ENCODE data around the gene MVB12A. TPM values are rescaled to one million over a fixed set of nuclear protein-coding genes. Genes with fewer than 3 reads are reported as not detected.

The MVB12A gene
- total and polyA plus RNA-seq, 9 of the 15 experiments (the other 6 are each of a cell fraction or from before 2014, with no cell fraction given), result 1.2 to 46.2 (median 22.4) TPM

DNA sequence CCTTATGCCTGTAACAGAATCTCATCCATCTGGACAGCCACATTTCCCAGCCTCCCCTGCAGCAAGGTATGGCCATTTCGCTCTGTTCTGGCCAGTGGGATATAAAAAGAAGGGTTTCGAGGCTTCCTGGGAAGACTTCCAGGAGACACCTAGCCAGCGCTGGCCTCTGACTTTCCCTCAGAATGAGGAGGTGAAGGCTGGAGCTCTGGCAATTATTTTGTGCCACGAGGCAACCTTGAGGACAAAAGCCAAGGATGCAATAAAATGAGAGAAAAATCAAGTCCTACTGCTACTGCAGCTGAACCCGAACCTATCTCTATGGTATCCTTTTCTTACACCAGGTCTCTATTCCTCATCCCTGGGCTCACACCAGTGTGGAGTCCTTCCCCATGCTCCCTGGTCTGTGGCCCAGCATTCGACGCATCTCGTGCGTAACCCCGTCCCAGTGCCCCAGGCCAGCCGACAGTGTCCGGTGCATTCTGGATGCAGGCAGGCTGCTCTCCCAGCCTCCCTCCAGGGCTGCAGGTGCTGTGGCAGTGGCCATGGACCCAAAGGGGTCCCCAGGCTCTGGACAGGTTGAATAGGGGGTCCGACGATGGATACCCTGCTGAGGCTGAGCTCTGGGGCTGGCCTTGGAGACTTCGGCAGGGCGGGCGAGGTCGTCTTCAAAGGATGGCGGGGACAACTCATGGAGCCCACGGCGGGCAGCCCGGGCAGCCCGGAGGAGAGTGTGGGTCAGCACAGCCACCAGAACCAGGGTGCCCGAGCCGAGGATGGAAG, 16.4 kb downstream of the MVB12A start (continued):
- TF ChIP-seq CEBPZ (IDR thresholded peaks at IDR 0.05; ENCODE audit: borderline replicate concordance, low read depth, low read length), result 0 out of 2 replicates have a peak, but pooled peaks have one; percentile 38
- TF ChIP-seq KHSRP (IDR thresholded peaks at IDR 0.05), result no peak
- no peak for TF ChIP-seq CSDE1 (IDR thresholded peaks at IDR 0.05)
- TF ChIP-seq MLLT1 (IDR thresholded peaks at IDR 0.05), result no peak
- no peak for TF ChIP-seq CREBBP (IDR thresholded peaks at IDR 0.05; ENCODE audit: low read depth, low read length)
- no peak for TF ChIP-seq TCFL5 (CRISPR knock-in tag; conservative IDR thresholded peaks at IDR 0.05)
- TF ChIP-seq RBM25 (IDR thresholded peaks at IDR 0.05; ENCODE audit: low read depth, low read length, severe bottlenecking), result peak; percentile 94
- no peak for TF ChIP-seq HNRNPK (IDR thresholded peaks at IDR 0.05; ENCODE audit: low read depth, low read length, poor library complexity, severe bottlenecking)
- no peak for TF ChIP-seq ZBTB17 (CRISPR knock-in tag; IDR thresholded peaks at IDR 0.05)
- TF ChIP-seq SMARCA5 (IDR thresholded peaks at IDR 0.05), result 0 out of 2 replicates have a peak, but pooled peaks have one; percentile 61
- no peak for TF ChIP-seq MAFF (IDR thresholded peaks at IDR 0.05; ENCODE audit: low read length)
